GM12878 (cell line): ENCODE measurements around the gene FGL2. TPM values are rescaled to one million over a fixed set of nuclear protein-coding genes. Genes with fewer than 3 reads are reported as not detected.
"Not testable (repeated sequence)": the region's sequence is repeated elsewhere in the genome, so short reads cannot be mapped to it uniquely, and the experiment has no call there.

Experiments
- ATAC-seq: fragments of 200-7000 bp; cut with Tn5 transposase; 3 replicates; pipeline ENCODE4 v1.9.1; 2020; ENCODE audit warnings: mild to moderate bottlenecking, moderate library complexity
- BruUV-seq: library from RNA; stranded (reverse); fragments of 400-500 nt; replicated peaks from 2 replicates; lab custom pipeline; 2021; lab: Mats Ljungman, UMichigan
- CTCF ChIA-PET: fragments of 300-600 bp; sonication (Branson Sonifier 250); formaldehyde crosslinking; extraction: SDS; loops from one replicate; lab custom pipeline; 2021; ENCODE audit warnings: inconsistent platforms; lab: Yijun Ruan, JAX
- POLR2A ChIA-PET: fragments of 350-600 bp; formaldehyde crosslinking; extraction: SDS; loops from one replicate; lab custom pipeline; 2021; ENCODE audit warnings: inconsistent platforms; lab: Charles Lee
- RAD21 ChIA-PET: fragments of 300-600 bp; sonication (Branson Sonifier 250); formaldehyde crosslinking; loops from one replicate; lab custom pipeline; 2023; ENCODE audit warnings: antibody characterized with exemption; ENCODE audit not compliant: unreplicated experiment; lab: Charles Lee
- SMC1A ChIA-PET: fragments of 300-600 bp; sonication (Branson Sonifier 250); formaldehyde crosslinking; loops from one replicate; lab custom pipeline; 2023; ENCODE audit not compliant: unreplicated experiment, uncharacterized antibody; lab: Charles Lee
- DNase-seq: peaks from one replicate; pipeline ENCODE4 v3.0.0-alpha.2; 2011; ENCODE audit warnings: low read depth, low spot score
- FAIRE-seq: peaks from 3 replicates; lab custom pipeline; 2011; peaks lifted over from hg19 to GRCh38; lab: Jason Lieb, UNC
- H2AFZ ChIP-seq: 2 replicates; pipeline ENCODE4 v1.6.0; 2011; ENCODE audit warnings: low read depth, low read length, control low read depth; ENCODE audit not compliant: control insufficient read depth
- H3K27ac ChIP-seq: 2 replicates; pipeline ENCODE4 v1.5.1; 2011; ENCODE audit warnings: control low read depth; ENCODE audit not compliant: control insufficient read depth, insufficient read depth
- H3K27me3 ChIP-seq, 2 experiments: replicated peaks in 1 of 2; 2 replicates each; pipeline versions ENCODE4 v1.6.0 to v1.6.1; 2011; ENCODE audit warnings: low read length in 1 of 2; ENCODE audit not compliant: control insufficient read depth in 2 of 2, insufficient read depth in 2 of 2
- H3K36me3 ChIP-seq, 2 experiments: 2 replicates each; pipeline ENCODE4 v1.5.1; 2011; ENCODE audit warnings: low read length in 1 of 2; ENCODE audit not compliant: control insufficient read depth in 2 of 2, insufficient read depth in 2 of 2
- H3K4me1 ChIP-seq: 2 replicates; pipeline ENCODE4 v1.6.1; 2011; ENCODE audit warnings: mild to moderate bottlenecking, low read length, moderate library complexity, mixed read lengths; ENCODE audit not compliant: control insufficient read depth, insufficient read depth
- H3K4me2 ChIP-seq: 2 replicates; pipeline ENCODE4 v1.6.0; 2011; ENCODE audit warnings: control low read depth; ENCODE audit not compliant: control insufficient read depth, insufficient read depth
- H3K4me3 ChIP-seq: fragments of 200-600 bp; sonication (generic); 2 replicates; pipeline ENCODE4 v1.5.1; 2016
- H3K79me2 ChIP-seq: 2 replicates; pipeline ENCODE4 v1.6.0; 2011; ENCODE audit warnings: low read length; ENCODE audit not compliant: control insufficient read depth, insufficient read depth
- H3K9ac ChIP-seq: 2 replicates; pipeline ENCODE4 v1.8.0; 2011; ENCODE audit warnings: low read length, control low read depth, mixed read lengths; ENCODE audit not compliant: control insufficient read depth, insufficient read depth
- H3K9me3 ChIP-seq: replicated peaks from 3 replicates; pipeline ENCODE4 v1.5.1; 2011; ENCODE audit warnings: mild to moderate bottlenecking, low read length; ENCODE audit not compliant: control insufficient read depth, insufficient read depth
- H4K20me1 ChIP-seq: 2 replicates; pipeline ENCODE4 v1.6.0; 2011; ENCODE audit not compliant: control insufficient read depth, insufficient read depth
- CHD1 ChIP-seq: IDR thresholded peaks from 2 replicates; pipeline ENCODE4 v1.6.1; 2012; ENCODE audit warnings: low read depth, low read length, improper control_type of control experiment
- HDGF ChIP-seq: fragments of 450-650 bp; IDR thresholded peaks from 2 replicates; pipeline ENCODE4 v1.6.1; 2016; ENCODE audit warnings: antibody characterized with exemption
- SMARCA5 ChIP-seq: fragments of 450-650 bp; IDR thresholded peaks from 2 replicates; pipeline ENCODE4 v1.6.1; 2017; ENCODE audit warnings: mild to moderate bottlenecking
- SUZ12 ChIP-seq: fragments of 200-600 bp; sonication (generic); IDR thresholded peaks from one replicate; pipeline ENCODE4 v1.6.1; 2018; ENCODE audit warnings: antibody characterized with exemption, mild to moderate bottlenecking; ENCODE audit not compliant: unreplicated experiment
- WGBS: methylation state at CpG from one replicate; pipeline ENCODE4 v1.1.6; 2016; ENCODE audit warnings: low lambda C conversion rate; ENCODE audit not compliant: insufficient replicate concordance, insufficient coverage; ENCODE audit errors: missing lambda C conversion rate; 5-methylcytosine and 5-hydroxymethylcytosine counted together
- in situ Hi-C: fragments of 300-500 bp; cut with MboI; formaldehyde crosslinking; loops from 9 replicates; pipeline ENCODE4 v1.14.3; 2018; ENCODE audit warnings: mixed read lengths
- intact Hi-C: fragments of 100-400 bp; cut with micrococcal nuclease; formaldehyde crosslinking; loops from one replicate; pipeline ENCODE4 v1.14.2; 2022; ENCODE audit not compliant: unreplicated experiment
- polyA plus RNA-seq, 11 experiments: library from polyadenylated mRNA; depleted of rRNA in 4 of 11; unstranded in 6 of 11; stranded (reverse) in 5 of 11; fragments of >200 nt; fragmentation: Nextera tagmentation in 4 of 11; fragmentation: Illumina TruSeq in 1 of 11; extraction: Ambion mirVana in 4 of 11; extraction: Trizol in 1 of 11; gene quantifications; 1 replicate in 1 of 11; 2 replicates in 10 of 11; pipeline versions ENCODE4 v1.2.1 to v1.2.3, GENCODE V29; 2011 to 2016; ENCODE audit warnings: inconsistent platforms in 2 of 11, missing spikeins in 2 of 11, low read depth in 1 of 11
- total RNA-seq, 4 experiments: library from RNA; depleted of rRNA in 3 of 4; stranded (reverse); fragments of >200 nt in 3 of 4; fragmentation: Illumina TruSeq in 1 of 4; extraction: Trizol in 1 of 4; gene quantifications; 2 replicates each; pipeline versions ENCODE4 v1.2.1 to v1.2.3, GENCODE V29; 2013 to 2021
- TF ChIP-seq, protein P1 (sequence below): fragments of 450-650 bp; IDR thresholded peaks from 2 replicates; pipeline ENCODE4 v1.6.1; 2016; ENCODE audit warnings: mild to moderate bottlenecking

Gene FGL2
- total and polyA plus RNA-seq, 10 of the 15 experiments (the other 5 are each of a cell fraction or from before 2014, with no cell fraction given): 0.04 to 3.2 (median 1.5) TPM

DNA sequence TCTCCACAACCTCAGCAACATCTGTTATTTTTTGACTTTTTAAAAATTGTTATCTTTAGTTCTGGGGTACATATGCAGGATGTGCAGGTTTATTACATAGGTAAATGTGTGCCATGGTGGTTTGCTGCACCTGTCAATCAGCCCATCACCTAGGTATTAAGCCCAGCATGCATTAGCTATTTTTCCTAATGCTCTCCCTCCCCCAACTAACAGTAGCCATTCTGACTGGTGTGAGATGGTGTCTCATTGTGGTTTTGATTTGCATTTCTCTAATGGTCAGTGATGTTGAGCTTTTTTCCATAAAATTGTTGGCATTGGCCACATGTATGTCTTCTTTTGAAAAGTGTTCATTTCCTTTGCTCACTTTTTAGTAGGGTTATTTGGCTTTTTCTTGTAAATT, 29.2 kb upstream of the FGL2 start:
- POLR2A ChIA-PET, H3K27me3 ChIP-seq, H3K79me2 ChIP-seq, intact Hi-C loops, H3K9me3 ChIP-seq, DNase-seq, H3K9ac ChIP-seq, in situ Hi-C loops, H4K20me1 ChIP-seq, H3K36me3 ChIP-seq, H3K4me2 ChIP-seq, BruUV-seq, H3K27ac ChIP-seq, FAIRE-seq, H2AFZ ChIP-seq, H3K4me3 ChIP-seq, H3K4me1 ChIP-seq, RAD21 ChIA-PET: not testable (repeated sequence)
- ATAC-seq: peak; percentile 52
- CTCF ChIA-PET: interaction anchor here (3.4 kb wide), 1 partner anchor 18 kb away, joined by 10 read pairs; no protein-coding TSS in a partner anchor
- TF ChIP-seq, protein P1, sequence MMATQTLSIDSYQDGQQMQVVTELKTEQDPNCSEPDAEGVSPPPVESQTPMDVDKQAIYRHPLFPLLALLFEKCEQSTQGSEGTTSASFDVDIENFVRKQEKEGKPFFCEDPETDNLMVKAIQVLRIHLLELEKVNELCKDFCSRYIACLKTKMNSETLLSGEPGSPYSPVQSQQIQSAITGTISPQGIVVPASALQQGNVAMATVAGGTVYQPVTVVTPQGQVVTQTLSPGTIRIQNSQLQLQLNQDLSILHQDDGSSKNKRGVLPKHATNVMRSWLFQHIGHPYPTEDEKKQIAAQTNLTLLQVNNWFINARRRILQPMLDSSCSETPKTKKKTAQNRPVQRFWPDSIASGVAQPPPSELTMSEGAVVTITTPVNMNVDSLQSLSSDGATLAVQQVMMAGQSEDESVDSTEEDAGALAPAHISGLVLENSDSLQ: peak; percentile 73
- SMC1A ChIA-PET: interaction anchor here (2.4 kb wide), 1 partner anchor 10 kb away, joined by 7 read pairs; no protein-coding TSS in a partner anchor

DNA sequence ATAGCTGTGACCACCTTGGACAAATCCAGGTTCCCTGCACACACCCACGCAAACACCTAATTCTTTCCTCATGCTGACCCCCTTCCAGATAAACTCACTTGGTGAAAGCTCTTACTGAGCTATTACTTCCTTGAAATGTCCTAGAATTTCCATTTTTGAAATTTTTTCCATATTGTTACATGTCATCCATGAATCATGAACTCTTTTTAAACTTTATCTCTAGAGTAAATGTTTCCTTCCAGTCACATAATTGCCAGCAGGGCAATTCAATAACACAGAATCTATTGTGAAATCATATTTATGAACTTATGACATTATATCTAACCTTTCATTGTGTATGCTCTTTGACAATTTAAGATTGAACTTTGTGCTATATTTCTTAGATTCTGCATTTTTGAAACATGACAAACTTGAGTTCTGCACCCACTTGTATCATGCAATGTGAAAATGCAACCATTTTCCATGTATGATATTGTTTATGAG, 26.8 kb upstream of the FGL2 start:
- no TSS peak for BruUV-seq
- Histone ChIP-seq H3K4me3 (no peak overlapping the region), H4K20me1 (no peaks in the 10 kb centered on the region), H3K4me1 (no peaks in the 10 kb centered on the region), H3K79me2 (no peaks in the 10 kb centered on the region), H3K36me3 (no peaks in the 10 kb centered on the region), H3K27ac (no peak overlapping the region), H2AFZ (no peak overlapping the region), H3K9me3 (no peaks in the 10 kb centered on the region; the same call in 1 of the 3 replicates), H3K27me3 (no peaks in the 10 kb centered on the region)
- no peak for FAIRE-seq
- ChIA-PET SMC1A (interaction anchor here (0.9 to 3.0 kb wide), 3 partner anchors 14 to 27 kb away, joined by 3 to 8 read pairs (median 4); partner anchors contain the start of gene FGL2), RAD21 (no interaction called here)
- intact Hi-C loops (no loop called here), in situ Hi-C loops (no loop called here)
- WGBS: 92% methylated on average over 1 of the region's 1 CpG
- TF ChIP-seq SMARCA5: no peak
- no peak for TF ChIP-seq SUZ12
- no peak for TF ChIP-seq HDGF
- TF ChIP-seq CHD1: no peak
- TF ChIP-seq, all 136 proteins: peak for 0
- DNase-seq (no peak), ATAC-seq (no peak)
- ChIA-PET POLR2A (no interaction called here), CTCF (interaction anchor here (0.8 to 3.4 kb wide), 3 partner anchors 9 to 21 kb away, joined by 3 to 10 read pairs (median 4); no protein-coding TSS in a partner anchor)
- Histone ChIP-seq H3K4me2 (no peak overlapping the region), H3K9ac (no peak overlapping the region)
